Neural cell (in vitro differentiated cells): Measurements from ENCODE around the gene SPRED1.

Experiments used
- CTCF ChIP-seq: fragments of 450-650 bp; IDR thresholded peaks from 2 replicates; pipeline ENCODE4 v1.5.1; 2014; ENCODE audit warnings: antibody characterized with exemption, mild to moderate bottlenecking, moderate library complexity; ENCODE audit not compliant: poor library complexity, severe bottlenecking
- EZH2 ChIP-seq: fragments of 200-600, 300-800 bp; shearing (Covaris generic), sonication (generic); IDR thresholded peaks from 2 replicates; pipeline ENCODE4 v1.6.1; 2014; ENCODE audit warnings: antibody characterized with exemption, low read length, borderline replicate concordance, mild to moderate bottlenecking; ENCODE audit not compliant: insufficient read depth, poor library complexity, severe bottlenecking
- MXI1 ChIP-seq: fragments of 450-650 bp; conservative IDR thresholded peaks from 2 replicates; pipeline ENCODE4 v1.6.1; 2014; ENCODE audit warnings: antibody characterized with exemption, mild to moderate bottlenecking; ENCODE audit not compliant: poor library complexity, severe bottlenecking
- POLR2AphosphoS5 ChIP-seq: IDR thresholded peaks from 2 replicates; pipeline ENCODE4 v1.6.1; 2012
- SMC3 ChIP-seq: fragments of 450-650 bp; conservative IDR thresholded peaks from 2 replicates; pipeline ENCODE4 v1.6.1; 2014; ENCODE audit warnings: antibody characterized with exemption, mild to moderate bottlenecking, moderate library complexity; ENCODE audit not compliant: poor library complexity

GRCh38 chr15:38216763-38217162 lies 35.9 kb upstream of the SPRED1 start:
- no peak for TF ChIP-seq EZH2
- no peak for TF ChIP-seq CTCF
- TF ChIP-seq POLR2AphosphoS5 = no peak
- no peak for TF ChIP-seq SMC3
- TF ChIP-seq MXI1 = no peak
